HepG2 (cell line): ENCODE data around the gene OBSL1. TPM values are rescaled to one million over a fixed set of nuclear protein-coding genes. Genes with fewer than 3 reads are reported as not detected.
A peak's percentile ranks its signal among the peaks of the same experiment; 100 is the strongest.

ENCODE experiments used
- CREB1 ChIP-seq, 2 experiments: fragments of 450-650 bp in 1 of 2; IDR thresholded peaks; 2 replicates each; pipeline ENCODE4 v1.6.1; 2016 to 2017; ENCODE audit warnings: control low read depth in 1 of 2, mild to moderate bottlenecking in 1 of 2, missing compliant biosample characterization in 1 of 2, missing genetic modification characterization in 1 of 2
- GZF1 ChIP-seq: sonication (generic); formaldehyde crosslinking; IDR thresholded peaks from 2 replicates; pipeline ENCODE4 v1.5.1; 2020; ENCODE audit warnings: mild to moderate bottlenecking, missing genetic modification reagents
- NR0B2 ChIP-seq: sonication (generic); formaldehyde crosslinking; IDR thresholded peaks from 2 replicates; pipeline ENCODE4 v1.4.0; 2020; ENCODE audit warnings: mild to moderate bottlenecking, missing genetic modification reagents
- RCOR2 ChIP-seq: IDR thresholded peaks from 2 replicates; pipeline ENCODE4 v1.6.1; 2016; ENCODE audit warnings: missing biosample characterization, missing genetic modification reagents
- SOX5 ChIP-seq: IDR thresholded peaks from 2 replicates; pipeline ENCODE4 v1.6.1; 2016; ENCODE audit warnings: borderline replicate concordance
- ZC3H4 ChIP-seq: sonication (generic); formaldehyde crosslinking; IDR thresholded peaks from 2 replicates; pipeline ENCODE4 v1.4.0; 2020; ENCODE audit warnings: missing genetic modification reagents, borderline replicate concordance
- ZMYM4 ChIP-seq: sonication (generic); formaldehyde crosslinking; IDR thresholded peaks from 2 replicates; pipeline ENCODE4 v1.8.1; 2023; ENCODE audit warnings: mild to moderate bottlenecking, missing genetic modification reagents
- ZNF441 ChIP-seq: sonication (generic); formaldehyde crosslinking; IDR thresholded peaks from 2 replicates; pipeline ENCODE4 v1.7.0; 2021; ENCODE audit warnings: missing genetic modification reagents, borderline replicate concordance
- polyA plus RNA-seq, 8 experiments: library from polyadenylated mRNA; depleted of rRNA in 3 of 8; stranded (reverse) in 7 of 8; unstranded in 1 of 8; fragments of >200 nt; fragmentation: Illumina TruSeq in 4 of 8; extraction: Trizol in 4 of 8; gene quantifications; 2 replicates each; pipeline versions ENCODE4 v1.2.1 to v1.2.3, GENCODE V29; 2011 to 2016; ENCODE audit warnings: low read depth in 4 of 8, missing spikeins in 1 of 8, mixed read lengths in 1 of 8; ENCODE audit not compliant: insufficient read depth in 1 of 8
- total RNA-seq, 5 experiments: library from RNA; depleted of rRNA; stranded (reverse); fragments of >200 nt; fragmentation: Illumina TruSeq; extraction: Trizol; gene quantifications; 2 replicates each; pipeline ENCODE4 v1.2.3, GENCODE V29; 2016; ENCODE audit warnings: low read depth in 1 of 5
- TF ChIP-seq, protein P1 (sequence below), 2 experiments: fragments of 450-650 bp in 1 of 2; sonication (generic) in 1 of 2; formaldehyde crosslinking in 1 of 2; IDR thresholded peaks; 2 replicates each; pipeline versions ENCODE4 v1.6.1 to v1.8.0; 2016 to 2022; ENCODE audit warnings: antibody characterized with exemption in 1 of 2, mild to moderate bottlenecking in 1 of 2, missing genetic modification reagents in 1 of 2
- TF ChIP-seq, protein P2 (sequence below): sonication (generic); formaldehyde crosslinking; IDR thresholded peaks from 2 replicates; pipeline ENCODE4 v1.4.0; 2020; ENCODE audit warnings: missing genetic modification reagents, borderline replicate concordance

Gene OBSL1
- total and polyA plus RNA-seq, 2 of the 13 experiments (the other 11 are each of a cell fraction or from before 2014, with no cell fraction given), result 86.7 to 218 TPM

DNA sequence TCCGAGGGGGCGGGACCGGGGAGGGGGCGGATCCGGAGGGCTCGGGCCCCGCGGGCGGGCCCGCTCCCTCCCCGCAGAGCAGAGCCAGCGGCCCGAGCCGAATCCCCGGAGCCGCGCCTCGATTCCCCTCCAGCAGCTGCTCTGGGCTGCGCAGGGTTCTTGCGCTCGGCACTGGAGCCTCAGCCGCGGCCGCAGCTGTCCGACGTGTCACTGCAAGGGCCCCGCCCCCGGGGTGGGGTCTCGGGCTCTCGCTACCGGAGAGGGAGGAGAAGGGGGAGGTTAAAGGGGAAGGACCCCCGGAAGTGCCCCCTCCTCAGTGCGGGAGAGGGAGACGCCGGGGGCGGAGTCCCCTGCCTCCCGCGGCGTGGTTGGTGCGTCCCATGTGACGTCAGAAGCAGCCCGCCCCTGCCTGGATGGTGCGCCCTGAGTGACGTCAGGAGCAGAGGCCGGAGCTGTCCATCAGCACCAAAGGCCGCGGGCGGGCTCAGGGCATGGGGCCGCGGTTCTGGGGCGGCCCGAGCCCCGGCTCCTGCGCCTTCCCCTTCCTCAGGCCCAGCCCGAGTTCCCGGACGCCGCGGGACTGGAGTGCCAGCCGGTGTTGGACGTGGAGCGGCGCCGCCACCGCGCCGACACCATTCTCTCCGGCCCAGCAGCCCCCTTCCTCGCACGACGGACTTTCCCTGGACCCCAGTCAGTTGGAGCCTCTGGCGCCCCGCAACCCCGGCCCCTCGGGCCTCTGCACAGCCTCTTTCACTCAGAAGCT, 27.6 kb downstream of the OBSL1 start, which contains the start of the genes CHPF and TMEM198 (continued):
- TF ChIP-seq, protein P1, sequence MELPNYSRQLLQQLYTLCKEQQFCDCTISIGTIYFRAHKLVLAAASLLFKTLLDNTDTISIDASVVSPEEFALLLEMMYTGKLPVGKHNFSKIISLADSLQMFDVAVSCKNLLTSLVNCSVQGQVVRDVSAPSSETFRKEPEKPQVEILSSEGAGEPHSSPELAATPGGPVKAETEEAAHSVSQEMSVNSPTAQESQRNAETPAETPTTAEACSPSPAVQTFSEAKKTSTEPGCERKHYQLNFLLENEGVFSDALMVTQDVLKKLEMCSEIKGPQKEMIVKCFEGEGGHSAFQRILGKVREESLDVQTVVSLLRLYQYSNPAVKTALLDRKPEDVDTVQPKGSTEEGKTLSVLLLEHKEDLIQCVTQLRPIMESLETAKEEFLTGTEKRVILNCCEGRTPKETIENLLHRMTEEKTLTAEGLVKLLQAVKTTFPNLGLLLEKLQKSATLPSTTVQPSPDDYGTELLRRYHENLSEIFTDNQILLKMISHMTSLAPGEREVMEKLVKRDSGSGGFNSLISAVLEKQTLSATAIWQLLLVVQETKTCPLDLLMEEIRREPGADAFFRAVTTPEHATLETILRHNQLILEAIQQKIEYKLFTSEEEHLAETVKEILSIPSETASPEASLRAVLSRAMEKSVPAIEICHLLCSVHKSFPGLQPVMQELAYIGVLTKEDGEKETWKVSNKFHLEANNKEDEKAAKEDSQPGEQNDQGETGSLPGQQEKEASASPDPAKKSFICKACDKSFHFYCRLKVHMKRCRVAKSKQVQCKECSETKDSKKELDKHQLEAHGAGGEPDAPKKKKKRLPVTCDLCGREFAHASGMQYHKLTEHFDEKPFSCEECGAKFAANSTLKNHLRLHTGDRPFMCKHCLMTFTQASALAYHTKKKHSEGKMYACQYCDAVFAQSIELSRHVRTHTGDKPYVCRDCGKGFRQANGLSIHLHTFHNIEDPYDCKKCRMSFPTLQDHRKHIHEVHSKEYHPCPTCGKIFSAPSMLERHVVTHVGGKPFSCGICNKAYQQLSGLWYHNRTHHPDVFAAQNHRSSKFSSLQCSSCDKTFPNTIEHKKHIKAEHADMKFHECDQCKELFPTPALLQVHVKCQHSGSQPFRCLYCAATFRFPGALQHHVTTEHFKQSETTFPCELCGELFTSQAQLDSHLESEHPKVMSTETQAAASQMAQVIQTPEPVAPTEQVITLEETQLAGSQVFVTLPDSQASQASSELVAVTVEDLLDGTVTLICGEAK (IDR thresholded peaks at IDR 0.05), result peak; percentile 47; the same call in 1 of the 2 replicates
- TF ChIP-seq, protein P1 (CRISPR knock-in tag; IDR thresholded peaks at IDR 0.05), result no peak; the same call in 1 of the 2 replicates
- TF ChIP-seq, protein P2, sequence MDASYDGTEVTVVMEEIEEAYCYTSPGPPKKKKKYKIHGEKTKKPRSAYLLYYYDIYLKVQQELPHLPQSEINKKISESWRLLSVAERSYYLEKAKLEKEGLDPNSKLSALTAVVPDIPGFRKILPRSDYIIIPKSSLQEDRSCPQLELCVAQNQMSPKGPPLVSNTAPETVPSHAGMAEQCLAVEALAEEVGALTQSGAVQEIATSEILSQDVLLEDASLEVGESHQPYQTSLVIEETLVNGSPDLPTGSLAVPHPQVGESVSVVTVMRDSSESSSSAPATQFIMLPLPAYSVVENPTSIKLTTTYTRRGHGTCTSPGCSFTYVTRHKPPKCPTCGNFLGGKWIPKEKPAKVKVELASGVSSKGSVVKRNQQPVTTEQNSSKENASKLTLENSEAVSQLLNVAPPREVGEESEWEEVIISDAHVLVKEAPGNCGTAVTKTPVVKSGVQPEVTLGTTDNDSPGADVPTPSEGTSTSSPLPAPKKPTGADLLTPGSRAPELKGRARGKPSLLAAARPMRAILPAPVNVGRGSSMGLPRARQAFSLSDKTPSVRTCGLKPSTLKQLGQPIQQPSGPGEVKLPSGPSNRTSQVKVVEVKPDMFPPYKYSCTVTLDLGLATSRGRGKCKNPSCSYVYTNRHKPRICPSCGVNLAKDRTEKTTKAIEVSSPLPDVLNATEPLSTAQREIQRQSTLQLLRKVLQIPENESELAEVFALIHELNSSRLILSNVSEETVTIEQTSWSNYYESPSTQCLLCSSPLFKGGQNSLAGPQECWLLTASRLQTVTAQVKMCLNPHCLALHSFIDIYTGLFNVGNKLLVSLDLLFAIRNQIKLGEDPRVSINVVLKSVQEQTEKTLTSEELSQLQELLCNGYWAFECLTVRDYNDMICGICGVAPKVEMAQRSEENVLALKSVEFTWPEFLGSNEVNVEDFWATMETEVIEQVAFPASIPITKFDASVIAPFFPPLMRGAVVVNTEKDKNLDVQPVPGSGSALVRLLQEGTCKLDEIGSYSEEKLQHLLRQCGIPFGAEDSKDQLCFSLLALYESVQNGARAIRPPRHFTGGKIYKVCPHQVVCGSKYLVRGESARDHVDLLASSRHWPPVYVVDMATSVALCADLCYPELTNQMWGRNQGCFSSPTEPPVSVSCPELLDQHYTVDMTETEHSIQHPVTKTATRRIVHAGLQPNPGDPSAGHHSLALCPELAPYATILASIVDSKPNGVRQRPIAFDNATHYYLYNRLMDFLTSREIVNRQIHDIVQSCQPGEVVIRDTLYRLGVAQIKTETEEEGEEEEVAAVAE (CRISPR knock-in tag), result peak; percentile 85; the same call in 1 of the 2 replicates
- TF ChIP-seq RCOR2, result no peak; the same call in 1 of the 2 replicates
- TF ChIP-seq ZNF441 (CRISPR knock-in tag), result no peak; the same call in none of the 2 replicates
- peak; percentile 22; the same call in 1 of the 2 replicates for TF ChIP-seq GZF1 (CRISPR knock-in tag)
- peak; percentile 58; the same call in 1 of the 2 replicates for TF ChIP-seq SOX5
- TF ChIP-seq ZMYM4 (CRISPR knock-in tag), result peak; percentile 72
- peak; percentile 100 for TF ChIP-seq CREB1 (IDR thresholded peaks at IDR 0.05)
- peak; percentile 97 for TF ChIP-seq CREB1 (CRISPR knock-in tag; IDR thresholded peaks at IDR 0.05)
- no peak for TF ChIP-seq ZC3H4
- TF ChIP-seq NR0B2 (CRISPR knock-in tag), result peak; percentile 94; the same call in 1 of the 2 replicates
